HepG2 (cell line): ENCODE data around the gene DSTN. TPM values are rescaled to one million over a fixed set of nuclear protein-coding genes. Genes with fewer than 3 reads are reported as not detected.
A peak's percentile ranks its signal among the peaks of the same experiment; 100 is the strongest.

Experiments used
- ATAC-seq: fragments of 200-7000 bp; cut with Tn5 transposase; 3 replicates; pipeline ENCODE4 v1.9.1; 2020; ENCODE audit warnings: mild to moderate bottlenecking, moderate library complexity
- BruUV-seq: library from RNA; stranded (reverse); fragments of 400-500 nt; replicated peaks from 2 replicates; lab custom pipeline; 2021; lab: Mats Ljungman, UMichigan
- CTCF ChIA-PET: fragments of 300-600 bp; formaldehyde crosslinking; extraction: SDS; loops from one replicate; lab custom pipeline; 2021; ENCODE audit warnings: low total read pairs, inconsistent platforms, low intra/inter-chr PET ratio; lab: Yijun Ruan, JAX
- POLR2A ChIA-PET: fragments of 350-600 bp; sonication (Branson Sonifier 250); formaldehyde crosslinking; loops from one replicate; lab custom pipeline; 2020; ENCODE audit warnings: antibody characterized with exemption, inconsistent platforms; lab: Yijun Ruan, JAX
- DNase-seq: peaks from one replicate; pipeline ENCODE4 v3.0.0-alpha.2; 2015; ENCODE audit warnings: low spot score
- FAIRE-seq: peaks from 3 replicates; lab custom pipeline; 2011; peaks lifted over from hg19 to GRCh38; lab: Jason Lieb, UNC
- H2AFZ ChIP-seq: one replicate; pipeline ENCODE4 v1.6.1; 2011; ENCODE audit warnings: low read length, inconsistent platforms
- H3K27ac ChIP-seq: fragments of 300-600 bp; 3 replicates; pipeline ENCODE4 v1.8.0; 2011; ENCODE audit warnings: mixed run types, mild to moderate bottlenecking, mixed read lengths, low read length, inconsistent platforms; ENCODE audit not compliant: insufficient read depth; ENCODE audit errors: extremely low read length
- H3K27me3 ChIP-seq, 2 experiments: fragments of 200-600 bp in 1 of 2; 2 replicates in 1 of 2; 3 replicates in 1 of 2; pipeline versions ENCODE4 v1.6.0 to v1.8.0; 2011; ENCODE audit warnings: low read length in 2 of 2, mild to moderate bottlenecking in 2 of 2, moderate library complexity in 2 of 2, inconsistent platforms in 1 of 2; ENCODE audit not compliant: insufficient read depth in 2 of 2, control insufficient read depth in 1 of 2
- H3K36me3 ChIP-seq, 2 experiments: fragments of 200-600 bp in 1 of 2; replicated peaks in 1 of 2; 2 replicates in 1 of 2; 3 replicates in 1 of 2; pipeline versions ENCODE4 v1.5.1 to v1.8.0; 2011; ENCODE audit warnings: low read length in 2 of 2, inconsistent platforms in 1 of 2; ENCODE audit not compliant: insufficient read depth in 2 of 2, control insufficient read depth in 1 of 2
- H3K4me1 ChIP-seq: 2 replicates; pipeline ENCODE4 v1.5.1; 2012; ENCODE audit warnings: low read length, inconsistent platforms; ENCODE audit not compliant: insufficient read depth
- H3K4me2 ChIP-seq: 2 replicates; pipeline ENCODE4 v1.6.0; 2011; ENCODE audit warnings: low read depth, low read length, inconsistent platforms
- H3K4me3 ChIP-seq, 3 experiments: fragments of 200-600 bp in 1 of 3; sonication (generic), shearing (Covaris generic) in 1 of 3; replicated peaks in 1 of 3; 2 replicates each; pipeline ENCODE4 v1.5.1; 2011 to 2016; ENCODE audit warnings: low read length in 3 of 3, inconsistent platforms in 2 of 3, low read depth in 2 of 3, mild to moderate bottlenecking in 2 of 3, control low read depth in 1 of 3, mixed read lengths in 1 of 3; ENCODE audit not compliant: insufficient read depth in 1 of 3
- H3K79me2 ChIP-seq: one replicate; pipeline ENCODE4 v1.6.1; 2011; ENCODE audit warnings: low read length, inconsistent platforms; ENCODE audit not compliant: insufficient read depth
- H3K9ac ChIP-seq: 2 replicates; pipeline ENCODE4 v1.6.0; 2011; ENCODE audit warnings: mild to moderate bottlenecking, low read depth, low read length, inconsistent platforms; ENCODE audit not compliant: insufficient read depth
- H3K9me3 ChIP-seq: 2 replicates; pipeline ENCODE4 v1.5.1; 2012; ENCODE audit warnings: mild to moderate bottlenecking, low read length
- H4K20me1 ChIP-seq: 2 replicates; pipeline ENCODE4 v1.6.0; 2011; ENCODE audit warnings: inconsistent platforms, mild to moderate bottlenecking, low read length, moderate library complexity; ENCODE audit not compliant: insufficient read depth
- HOXA7 ChIP-seq: sonication (generic); formaldehyde crosslinking; IDR thresholded peaks from 2 replicates; pipeline ENCODE4 v1.8.1; 2022; ENCODE audit warnings: mild to moderate bottlenecking, missing genetic modification reagents, moderate library complexity
- POLR2G ChIP-seq: fragments of 200-400 bp; formaldehyde crosslinking; IDR thresholded peaks from 2 replicates; pipeline ENCODE4 v1.6.1; 2018; ENCODE audit warnings: mild to moderate bottlenecking, low read depth, low read length, moderate library complexity
- RAD21 ChIP-seq: fragments of 450-650 bp; formaldehyde crosslinking; IDR thresholded peaks from 2 replicates; pipeline ENCODE4 v1.5.0; 2020; ENCODE audit warnings: mild to moderate bottlenecking
- RBM22 ChIP-seq: fragments of 200-400 bp; formaldehyde crosslinking; optimal IDR thresholded peaks from 2 replicates; pipeline ENCODE3; 2017; ENCODE audit warnings: mild to moderate bottlenecking, low read length, moderate library complexity
- ZFP36L1 ChIP-seq: sonication (generic); formaldehyde crosslinking; IDR thresholded peaks from 2 replicates; pipeline ENCODE4 v1.8.0; 2022; ENCODE audit warnings: mild to moderate bottlenecking, missing genetic modification reagents, moderate library complexity
- ZNF17 ChIP-seq: sonication (generic); formaldehyde crosslinking; IDR thresholded peaks from 2 replicates; pipeline ENCODE4 v1.5.0; 2020; ENCODE audit warnings: mild to moderate bottlenecking, missing genetic modification reagents
- ZNF235 ChIP-seq: sonication (generic); formaldehyde crosslinking; IDR thresholded peaks from 2 replicates; pipeline ENCODE4 v1.8.1; 2023; ENCODE audit warnings: mild to moderate bottlenecking, missing genetic modification reagents, borderline replicate concordance
- ZNF788 ChIP-seq: sonication (generic); formaldehyde crosslinking; IDR thresholded peaks from 2 replicates; pipeline ENCODE4 v1.5.0; 2020; ENCODE audit warnings: mild to moderate bottlenecking, missing genetic modification reagents, borderline replicate concordance
- WGBS: methylation state at CpG from one replicate; pipeline ENCODE4 v1.1.6; 2017; ENCODE audit warnings: low lambda C conversion rate; 5-methylcytosine and 5-hydroxymethylcytosine counted together
- in situ Hi-C: cut with HindIII; loops from 2 replicates; pipeline ENCODE4 v1.10.0; 2017; ENCODE audit warnings: low pct_unique_long_range_greater_than_20kb; ENCODE audit not compliant: extremely low pct_ligation_motif_present
- intact Hi-C: fragments of 100-400 bp; cut with micrococcal nuclease; formaldehyde crosslinking; loops from one replicate; pipeline ENCODE4 v1.10.0; 2022; ENCODE audit not compliant: unreplicated experiment
- polyA plus RNA-seq, 8 experiments: library from polyadenylated mRNA; depleted of rRNA in 3 of 8; stranded (reverse) in 7 of 8; unstranded in 1 of 8; fragments of >200 nt; fragmentation: Illumina TruSeq in 4 of 8; extraction: Trizol in 4 of 8; gene quantifications; 2 replicates each; pipeline versions ENCODE4 v1.2.1 to v1.2.3, GENCODE V29; 2011 to 2016; ENCODE audit warnings: low read depth in 4 of 8, missing spikeins in 1 of 8, mixed read lengths in 1 of 8; ENCODE audit not compliant: insufficient read depth in 1 of 8
- total RNA-seq, 5 experiments: library from RNA; depleted of rRNA; stranded (reverse); fragments of >200 nt; fragmentation: Illumina TruSeq; extraction: Trizol; gene quantifications; 2 replicates each; pipeline ENCODE4 v1.2.3, GENCODE V29; 2016; ENCODE audit warnings: low read depth in 1 of 5
- TF ChIP-seq, protein P1 (sequence below): sonication (generic); formaldehyde crosslinking; IDR thresholded peaks from 2 replicates; pipeline ENCODE4 v1.9.0; 2021; ENCODE audit warnings: missing genetic modification reagents, mild to moderate bottlenecking, borderline replicate concordance
- TF ChIP-seq, protein P2 (sequence below): sonication (generic); formaldehyde crosslinking; IDR thresholded peaks from 2 replicates; pipeline ENCODE4 v1.4.0; 2020; ENCODE audit warnings: mild to moderate bottlenecking, missing genetic modification reagents
- TF ChIP-seq, protein P3 (sequence below): sonication (generic); formaldehyde crosslinking; IDR thresholded peaks from 2 replicates; pipeline ENCODE4 v1.9.0; 2022; ENCODE audit warnings: missing genetic modification reagents, mild to moderate bottlenecking, borderline replicate concordance

Gene DSTN
- total and polyA plus RNA-seq, 2 of the 13 experiments (the other 11 are each of a cell fraction or from before 2014, with no cell fraction given), result 27.6 to 106 TPM

DNA sequence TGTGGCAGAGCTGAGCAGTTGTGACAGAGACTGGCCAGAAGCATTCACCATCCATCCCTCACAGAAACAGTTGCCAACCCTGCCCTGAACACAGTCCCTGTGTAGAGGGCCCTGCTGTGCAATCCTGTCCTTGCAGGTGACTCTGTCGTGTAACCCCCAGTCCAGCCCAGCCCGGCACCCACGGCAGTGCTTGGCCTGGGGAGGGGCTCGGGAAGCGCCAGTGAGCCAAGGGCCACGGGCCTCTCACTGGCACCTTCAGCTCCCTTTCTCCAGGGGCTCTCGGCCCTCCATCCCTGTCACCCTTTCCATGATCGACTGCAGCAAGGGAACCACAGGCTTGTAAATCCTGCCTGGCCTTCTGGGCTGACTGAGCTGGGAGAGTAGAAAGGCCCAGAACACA lies 59.1 kb downstream of the DSTN start:
- H3K27ac ChIP-seq, result no peak overlapping the region
- no peak overlapping the region for H3K4me3 ChIP-seq
- ATAC-seq (peak; percentile 1; the same call in 1 of the 3 replicates), DNase-seq (no peak), FAIRE-seq (no peak)
- POLR2A ChIA-PET, result no interaction called here
- no TSS peak for BruUV-seq
- H4K20me1 ChIP-seq, result peaks cover 19% of the 10 kb centered on the region; the same call in 1 of the 2 replicates
- no peaks in the 10 kb centered on the region for H3K27me3 ChIP-seq
- no peaks in the 10 kb centered on the region for H3K9me3 ChIP-seq
- CTCF ChIA-PET, result interaction anchor here (0.7 kb wide), 1 partner anchor 91 kb away, joined by 3 read pairs; no protein-coding TSS in a partner anchor
- intact Hi-C loops (no loop called here), in situ Hi-C loops (no loop called here)
- peaks cover 11% of the 10 kb centered on the region for H3K4me1 ChIP-seq
- H3K36me3 ChIP-seq, result peaks cover 95 to 99% of the 10 kb centered on the region in 2 experiments
- no peak overlapping the region for H3K4me2 ChIP-seq
- H2AFZ ChIP-seq, result no peak overlapping the region
- H3K79me2 ChIP-seq, result peaks cover 2% of the 10 kb centered on the region
- TF ChIP-seq, protein P1, sequence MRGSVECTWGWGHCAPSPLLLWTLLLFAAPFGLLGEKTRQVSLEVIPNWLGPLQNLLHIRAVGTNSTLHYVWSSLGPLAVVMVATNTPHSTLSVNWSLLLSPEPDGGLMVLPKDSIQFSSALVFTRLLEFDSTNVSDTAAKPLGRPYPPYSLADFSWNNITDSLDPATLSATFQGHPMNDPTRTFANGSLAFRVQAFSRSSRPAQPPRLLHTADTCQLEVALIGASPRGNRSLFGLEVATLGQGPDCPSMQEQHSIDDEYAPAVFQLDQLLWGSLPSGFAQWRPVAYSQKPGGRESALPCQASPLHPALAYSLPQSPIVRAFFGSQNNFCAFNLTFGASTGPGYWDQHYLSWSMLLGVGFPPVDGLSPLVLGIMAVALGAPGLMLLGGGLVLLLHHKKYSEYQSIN, result no peak
- TF ChIP-seq RAD21 (CRISPR knock-in tag) (0 out of 2 replicates have a peak, but pooled peaks have one; percentile 9), ZNF235 (no peak), ZNF788 (CRISPR knock-in tag) (0 out of 2 replicates have a peak, but pooled peaks have one; percentile 22), ZFP36L1 (CRISPR knock-in tag) (no peak), RBM22 (peak; percentile 14), HOXA7 (CRISPR knock-in tag) (no peak), POLR2G (peak; percentile 11; the same call in 1 of the 2 replicates), ZNF17 (CRISPR knock-in tag) (no peak)
- TF ChIP-seq, protein P2, sequence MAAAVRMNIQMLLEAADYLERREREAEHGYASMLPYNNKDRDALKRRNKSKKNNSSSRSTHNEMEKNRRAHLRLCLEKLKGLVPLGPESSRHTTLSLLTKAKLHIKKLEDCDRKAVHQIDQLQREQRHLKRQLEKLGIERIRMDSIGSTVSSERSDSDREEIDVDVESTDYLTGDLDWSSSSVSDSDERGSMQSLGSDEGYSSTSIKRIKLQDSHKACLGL (CRISPR knock-in tag), result 0 out of 2 replicates have a peak, but pooled peaks have one; percentile 32
- TF ChIP-seq, protein P3, sequence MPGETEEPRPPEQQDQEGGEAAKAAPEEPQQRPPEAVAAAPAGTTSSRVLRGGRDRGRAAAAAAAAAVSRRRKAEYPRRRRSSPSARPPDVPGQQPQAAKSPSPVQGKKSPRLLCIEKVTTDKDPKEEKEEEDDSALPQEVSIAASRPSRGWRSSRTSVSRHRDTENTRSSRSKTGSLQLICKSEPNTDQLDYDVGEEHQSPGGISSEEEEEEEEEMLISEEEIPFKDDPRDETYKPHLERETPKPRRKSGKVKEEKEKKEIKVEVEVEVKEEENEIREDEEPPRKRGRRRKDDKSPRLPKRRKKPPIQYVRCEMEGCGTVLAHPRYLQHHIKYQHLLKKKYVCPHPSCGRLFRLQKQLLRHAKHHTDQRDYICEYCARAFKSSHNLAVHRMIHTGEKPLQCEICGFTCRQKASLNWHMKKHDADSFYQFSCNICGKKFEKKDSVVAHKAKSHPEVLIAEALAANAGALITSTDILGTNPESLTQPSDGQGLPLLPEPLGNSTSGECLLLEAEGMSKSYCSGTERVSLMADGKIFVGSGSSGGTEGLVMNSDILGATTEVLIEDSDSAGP (CRISPR knock-in tag), result 0 out of 2 replicates have a peak, but pooled peaks have one; percentile 22
- 96% methylated on average over 8 of the region's 8 CpGs for WGBS
- H3K9ac ChIP-seq, result no peak overlapping the region
